Endothelial cell of umbilical vein (primary cell): ENCODE measurements around the gene AP2B1. TPM values are rescaled to one million over a fixed set of nuclear protein-coding genes. Genes with fewer than 3 reads are reported as not detected.
A peak's percentile ranks its signal among the peaks of the same experiment; 100 is the strongest.

Source experiments
- BruUV-seq: library from RNA; stranded (reverse); fragments of 400-500 nt; replicated peaks from 2 replicates; lab custom pipeline; 2021; lab: Mats Ljungman, UMichigan
- CTCF ChIA-PET: fragments of 300-600, 350-600 bp; sonication (Branson Sonifier 250); formaldehyde crosslinking; loops from one replicate; lab custom pipeline; 2021; ENCODE audit warnings: antibody characterized with exemption, inconsistent platforms; lab: Charles Lee
- POLR2A ChIA-PET: fragments of 300-600, 350-600 bp; sonication (Branson Sonifier 250); formaldehyde crosslinking; loops from one replicate; lab custom pipeline; 2021; ENCODE audit warnings: antibody characterized with exemption, inconsistent platforms; lab: Charles Lee
- DNase-seq: peaks from one replicate; pipeline ENCODE4 v3.0.0-alpha.2; 2011; ENCODE audit warnings: low read depth, low spot score
- FAIRE-seq: peaks from 2 replicates; lab custom pipeline; 2011; peaks lifted over from hg19 to GRCh38; lab: Jason Lieb, UNC
- H2AFZ ChIP-seq: 2 replicates; pipeline ENCODE4 v1.6.0; 2012; ENCODE audit warnings: low read depth, low read length, control low read depth, inconsistent platforms
- H3K27ac ChIP-seq: 2 replicates; pipeline ENCODE4 v1.5.1; 2011; ENCODE audit warnings: low read depth, mild to moderate bottlenecking, control low read depth, low read length, moderate library complexity; ENCODE audit not compliant: insufficient read depth
- H3K27me3 ChIP-seq, 2 experiments: 2 replicates each; pipeline versions ENCODE4 v1.6.0 to v1.6.1; 2011; ENCODE audit warnings: low read length in 2 of 2, mixed read lengths in 1 of 2; ENCODE audit not compliant: control insufficient read depth in 2 of 2, insufficient read depth in 2 of 2
- H3K36me3 ChIP-seq, 2 experiments: 2 replicates in 1 of 2; 3 replicates in 1 of 2; pipeline ENCODE4 v1.5.1; 2011; ENCODE audit warnings: low read length in 2 of 2, mild to moderate bottlenecking in 1 of 2, moderate library complexity in 1 of 2; ENCODE audit not compliant: control insufficient read depth in 2 of 2, insufficient read depth in 2 of 2; ENCODE audit errors: extremely low read depth in 1 of 2
- H3K4me1 ChIP-seq: 3 replicates; pipeline ENCODE4 v1.5.1; 2011; ENCODE audit warnings: mild to moderate bottlenecking, low read length; ENCODE audit not compliant: control insufficient read depth, insufficient read depth; ENCODE audit errors: extremely low read depth
- H3K4me2 ChIP-seq: 2 replicates; pipeline ENCODE4 v1.6.1; 2011; ENCODE audit warnings: low read length, control low read depth, mixed read lengths; ENCODE audit not compliant: insufficient read depth
- H3K4me3 ChIP-seq, 3 experiments: fragments of 200-600 bp in 1 of 3; sonication (generic), shearing (Covaris generic) in 1 of 3; replicated peaks in 1 of 3; 2 replicates each; pipeline ENCODE4 v1.5.1; 2011 to 2016; ENCODE audit warnings: control low read depth in 3 of 3, low read length in 3 of 3, mild to moderate bottlenecking in 2 of 3, inconsistent platforms in 1 of 3, low read depth in 1 of 3, moderate library complexity in 1 of 3; ENCODE audit not compliant: insufficient read depth in 1 of 3
- H3K79me2 ChIP-seq: 2 replicates; pipeline ENCODE4 v1.6.0; 2012; ENCODE audit warnings: low read length, inconsistent platforms; ENCODE audit not compliant: control insufficient read depth, insufficient read depth
- H3K9ac ChIP-seq: replicated peaks from 2 replicates; pipeline ENCODE3; 2011; ENCODE audit warnings: low read length, control low read depth; ENCODE audit not compliant: insufficient read depth; ENCODE audit errors: extremely low read depth
- H3K9me1 ChIP-seq: replicated peaks from 3 replicates; pipeline ENCODE4 v1.6.0; 2011; ENCODE audit warnings: mild to moderate bottlenecking, low read length; ENCODE audit not compliant: control insufficient read depth, insufficient read depth; ENCODE audit errors: extremely low read depth
- H3K9me3 ChIP-seq: replicated peaks from 2 replicates; pipeline ENCODE4 v1.5.1; 2012; ENCODE audit warnings: low read length, inconsistent platforms; ENCODE audit not compliant: control insufficient read depth, insufficient read depth
- H4K20me1 ChIP-seq: replicated peaks from 2 replicates; pipeline ENCODE3; 2011; ENCODE audit warnings: mild to moderate bottlenecking, low read length; ENCODE audit not compliant: control insufficient read depth, insufficient read depth; ENCODE audit errors: extremely low read depth
- CTCF ChIP-seq, 2 donors: IDR thresholded peaks; 1 replicate in 1 of 2; 2 replicates in 1 of 2; pipeline ENCODE4 v1.5.1; 2011; ENCODE audit warnings: low read length in 2 of 2, mild to moderate bottlenecking in 2 of 2, moderate library complexity in 2 of 2, control low read depth in 1 of 2, inconsistent platforms in 1 of 2, low read depth in 1 of 2; ENCODE audit not compliant: insufficient read depth in 1 of 2; ENCODE audit errors: extremely low read depth in 1 of 2
- EZH2 ChIP-seq: IDR thresholded peaks from 2 replicates; pipeline ENCODE4 v1.6.1; 2012; ENCODE audit warnings: borderline replicate concordance, low read depth, mild to moderate bottlenecking, moderate library complexity, low read length, inconsistent platforms; ENCODE audit not compliant: severe bottlenecking
- FOS ChIP-seq: IDR thresholded peaks from 2 replicates; pipeline ENCODE4 v1.6.1; 2011; ENCODE audit warnings: mild to moderate bottlenecking, low read length, moderate library complexity, borderline replicate concordance; ENCODE audit not compliant: insufficient read depth
- MAX ChIP-seq: IDR thresholded peaks from 2 replicates; pipeline ENCODE4 v1.6.1; 2011; ENCODE audit not compliant: insufficient read depth, insufficient read length
- MYC ChIP-seq: IDR thresholded peaks from one replicate; pipeline ENCODE4 v1.6.1; 2011; ENCODE audit warnings: mild to moderate bottlenecking, low read depth, low read length
- POLR2A ChIP-seq: IDR thresholded peaks from 2 replicates; pipeline ENCODE4 v1.6.1; 2012; ENCODE audit warnings: low read depth, mild to moderate bottlenecking, control low read depth, low read length
- POLR2AphosphoS5 ChIP-seq: IDR thresholded peaks from 2 replicates; pipeline ENCODE4 v1.6.1; 2012; ENCODE audit warnings: low read depth, mild to moderate bottlenecking, control low read depth, low read length, moderate library complexity; ENCODE audit not compliant: insufficient read depth
- dilution Hi-C: fragments of 300-500 bp; cut with MboI; formaldehyde crosslinking; loops from one replicate; pipeline ENCODE4 v1.15.0; 2019; ENCODE audit warnings: low sequenced_read_pairs; ENCODE audit not compliant: extremely low pct_ligation_motif_present
- intact Hi-C: fragments of 100-400 bp; cut with micrococcal nuclease; formaldehyde crosslinking; loops from one replicate; pipeline ENCODE4 v1.10.0; 2022
- polyA plus RNA-seq, 4 experiments: library from polyadenylated mRNA; depleted of rRNA in 3 of 4; stranded (reverse) in 3 of 4; unstranded in 1 of 4; fragments of >200 nt; gene quantifications; 2 replicates each; pipeline versions ENCODE4 v1.2.1 to v1.2.3, GENCODE V29; 2011 to 2012; ENCODE audit warnings: missing spikeins in 1 of 4
- total RNA-seq: library from RNA; stranded (reverse); gene quantifications from 2 replicates; pipeline ENCODE4 v1.2.3, GENCODE V29; 2021

The AP2B1 gene
- total and polyA plus RNA-seq, 2 donors (not counting 3 experiments of a cell fraction or from before 2014, with no cell fraction given), result 106 to 198 TPM

- BruUV-seq, result TSS peak; percentile 99
- no peak for FAIRE-seq
- dilution Hi-C loops, result no loop called here
Observed at GRCh38 chr17:35586569-35587073, 501 bp upstream of the AP2B1 start.

More at GRCh38 chr17:35586569-35587073, 501 bp upstream of the AP2B1 start:
- Histone ChIP-seq H3K36me3 (no peaks in the 10 kb centered on the region), H4K20me1 (no peaks in the 10 kb centered on the region), H3K4me2 (peak overlapping the region; percentile 73), H2AFZ (peak overlapping the region; percentile 59), H3K27me3 (peaks cover 4 to 6% of the 10 kb centered on the region in 2 experiments), H3K27ac (peak overlapping the region; percentile 91), H3K9me3 (no peaks in the 10 kb centered on the region), H3K9me1 (no peaks in the 10 kb centered on the region), H3K4me1 (peaks cover 19% of the 10 kb centered on the region), H3K79me2 (peaks cover 42% of the 10 kb centered on the region), H3K4me3 (peak overlapping the region in 2 of 3 experiments; percentile 70 to 84), H3K9ac (peak overlapping the region; percentile 95)
- POLR2A ChIA-PET, result interaction anchor here (1.0 kb wide), 1 partner anchor 8 kb away, joined by 4 read pairs; no protein-coding TSS in a partner anchor
- no peak for DNase-seq
- TF ChIP-seq EZH2 (no peak), MYC (no peak), POLR2A (no peak), MAX (no peak), CTCF (IDR thresholded peaks at IDR 0.05; ENCODE audit: extremely low read depth in 1 of 2, insufficient read depth in 1 of 2, low read depth in 1 of 2, low read length in 2 of 2) (no peak), FOS (no peak), POLR2AphosphoS5 (no peak)
- intact Hi-C loops, result loop anchor here (1.0 to 5.0 kb wide), 6 partner anchors 8 to 344 kb away; partner anchors contain the start of genes PEX12, SLFN11, SLFN12 and SLFN5
- CTCF ChIA-PET, result interaction anchor here (0.8 to 1.6 kb wide), 3 partner anchors 8 to 161 kb away, joined by 3 to 8 read pairs (median 6); partner anchors contain the start of gene PEX12
